Fibroblast of mammary gland (primary cell): ENCODE results near the gene MBOAT2.

Experiments
- DNase-seq: peaks from one replicate; pipeline ENCODE4 v3.0.0-alpha.2; 2010; ENCODE audit warnings: low read depth
- H3K4me3 ChIP-seq: 2 replicates; pipeline ENCODE4 v1.5.1; 2011; ENCODE audit warnings: low read depth, mild to moderate bottlenecking, low read length, moderate library complexity; ENCODE audit not compliant: control insufficient read depth
- CTCF ChIP-seq: conservative IDR thresholded peaks from 2 replicates; pipeline ENCODE4 v1.5.1; 2011; ENCODE audit warnings: low read depth, low read length, inconsistent platforms; ENCODE audit not compliant: control insufficient read depth, insufficient read depth

Gene MBOAT2

GRCh38 chr2:8817221-8817620 lies 186.3 kb downstream of the MBOAT2 start:
- no peak overlapping the region for H3K4me3 ChIP-seq
- DNase-seq: no peak
- TF ChIP-seq CTCF: no peak

GRCh38 chr2:8806885-8807704 lies 196.4 kb downstream of the MBOAT2 start:
- no peak for DNase-seq
- no peak overlapping the region for H3K4me3 ChIP-seq
- no peak for TF ChIP-seq CTCF

- TF ChIP-seq CTCF: no peak
- no peak for DNase-seq
- H3K4me3 ChIP-seq: no peak overlapping the region
These were observed 197.9 kb downstream of the MBOAT2 start for GRCh38 chr2:8805278-8806210.

GRCh38 chr2:8803658-8804379 lies 199.7 kb downstream of the MBOAT2 start:
- no peak for TF ChIP-seq CTCF
- H3K4me3 ChIP-seq: no peak overlapping the region
- DNase-seq: peak; percentile 96

- no peak for TF ChIP-seq CTCF
- DNase-seq: no peak
- H3K4me3 ChIP-seq: no peak overlapping the region
These were observed 200.7 kb downstream of the MBOAT2 start for GRCh38 chr2:8802741-8803140.
